NB4 (cell line): ENCODE results near the gene TSHR.

Experiments
- CTCF ChIP-seq: IDR thresholded peaks from one replicate; pipeline ENCODE4 v1.5.1; 2012; ENCODE audit warnings: low read depth, low read length
- MYC ChIP-seq: IDR thresholded peaks from 2 replicates; pipeline ENCODE4 v1.6.1; 2011; ENCODE audit warnings: low read depth, low read length
- POLR2A ChIP-seq: IDR thresholded peaks from 2 replicates; pipeline ENCODE4 v1.6.1; 2011; ENCODE audit warnings: mild to moderate bottlenecking; ENCODE audit not compliant: insufficient read length; ENCODE audit errors: extremely low read depth

- no peak for TF ChIP-seq POLR2A
- TF ChIP-seq CTCF = no peak
- TF ChIP-seq MYC = no peak
Observed at GRCh38 chr14:81105961-81106360, 150.5 kb downstream of the TSHR start.
